HEK293 (cell line): ENCODE results near the gene P2RY2.

Source experiments
- ATF2 ChIP-seq: fragments of 450-650 bp; formaldehyde crosslinking; IDR thresholded peaks from 2 replicates; pipeline ENCODE4 v1.5.1; 2016; ENCODE audit warnings: missing biosample characterization, missing genetic modification characterization, low read depth
- BCL6B ChIP-seq: fragments of 450-650 bp; formaldehyde crosslinking; IDR thresholded peaks from 2 replicates; pipeline ENCODE4 v1.5.1; 2017; ENCODE audit warnings: missing biosample characterization, missing genetic modification characterization
- CTCF ChIP-seq: fragments of 450-650 bp; formaldehyde crosslinking; IDR thresholded peaks from 2 replicates; pipeline ENCODE4 v1.5.1; 2016; ENCODE audit warnings: missing biosample characterization, missing genetic modification characterization
- FEZF1 ChIP-seq: fragments of 450-650 bp; formaldehyde crosslinking; IDR thresholded peaks from 2 replicates; pipeline ENCODE4 v1.5.1; 2016; ENCODE audit warnings: missing biosample characterization, missing genetic modification characterization
- HOXC10 ChIP-seq: sonication (generic); formaldehyde crosslinking; IDR thresholded peaks from 2 replicates; pipeline ENCODE4 v1.8.1; 2023; ENCODE audit warnings: mild to moderate bottlenecking, missing genetic modification reagents
- KLF16 ChIP-seq: fragments of 450-650 bp; formaldehyde crosslinking; IDR thresholded peaks from 2 replicates; pipeline ENCODE4 v1.5.1; 2017; ENCODE audit warnings: missing biosample characterization, missing genetic modification characterization
- PBX3 ChIP-seq: sonication (generic); formaldehyde crosslinking; IDR thresholded peaks from 2 replicates; pipeline ENCODE4 v1.8.1; 2022; ENCODE audit warnings: mild to moderate bottlenecking, moderate library complexity, missing genetic modification reagents
- TRIM28 ChIP-seq: IDR thresholded peaks from 2 replicates; pipeline ENCODE4 v1.6.1; 2011; ENCODE audit warnings: low read length, control low read depth, borderline replicate concordance
- ZBTB44 ChIP-seq: fragments of 450-650 bp; IDR thresholded peaks from 2 replicates; pipeline ENCODE4 v1.5.1; 2018; ENCODE audit warnings: missing biosample characterization, mild to moderate bottlenecking, missing genetic modification characterization
- ZNF518A ChIP-seq: fragments of 450-650 bp; formaldehyde crosslinking; conservative IDR thresholded peaks from 2 replicates; pipeline ENCODE4 v1.5.1; 2016; ENCODE audit warnings: low read depth, missing biosample characterization, missing genetic modification characterization
- ZNF561 ChIP-seq: fragments of 450-650 bp; IDR thresholded peaks from 2 replicates; pipeline ENCODE4 v1.5.1; 2018; ENCODE audit warnings: missing biosample characterization, missing genetic modification characterization, borderline replicate concordance
- ZNF623 ChIP-seq: fragments of 450-650 bp; formaldehyde crosslinking; IDR thresholded peaks from 2 replicates; pipeline ENCODE4 v1.5.1; 2016; ENCODE audit warnings: missing biosample characterization, missing genetic modification characterization
- ZNF660 ChIP-seq: fragments of 450-650 bp; IDR thresholded peaks from 2 replicates; pipeline ENCODE4 v1.5.1; 2018; ENCODE audit warnings: missing biosample characterization, mild to moderate bottlenecking, missing genetic modification characterization
- ZNF692 ChIP-seq: fragments of 450-650 bp; formaldehyde crosslinking; IDR thresholded peaks from 2 replicates; pipeline ENCODE4 v1.5.1; 2016; ENCODE audit warnings: missing biosample characterization, missing genetic modification characterization

- TF ChIP-seq CTCF (tag by site-specific recombination) (no peak), ZBTB44 (tag by site-specific recombination) (no peak), KLF16 (tag by site-specific recombination) (no peak), TRIM28 (no peak), ATF2 (no peak), ZNF692 (tag by site-specific recombination) (no peak), ZNF518A (tag by site-specific recombination) (no peak), HOXC10 (CRISPR knock-in tag) (no peak), ZNF623 (no peak), FEZF1 (no peak), ZNF561 (tag by site-specific recombination) (no peak), PBX3 (no peak), ZNF660 (tag by site-specific recombination) (no peak), BCL6B (tag by site-specific recombination) (no peak)
Measured at GRCh38 chr11:73197348-73197747, 20.7 kb upstream of the P2RY2 start.
